ENCODE data around the gene NDUFC1.

NDUFC1 gene

GRCh38 chr4:139253713-139254112 lies 48.6 kb downstream of the NDUFC1 start:
- DNase-seq (ENCODE audit: low read depth): no peak
- no peak for TF ChIP-seq CTCF (IDR thresholded peaks at IDR 0.05; ENCODE audit: insufficient read depth, low read depth, low read length, missing control alignments)
- H3K4me3 ChIP-seq (ENCODE audit: low read length): no peak overlapping the region

- DNase-seq (ENCODE audit: low read depth): no peak
- TF ChIP-seq CTCF (IDR thresholded peaks at IDR 0.05; ENCODE audit: insufficient read depth, low read depth, low read length, missing control alignments): no peak
- H3K4me3 ChIP-seq (ENCODE audit: low read length): no peak overlapping the region
Observed at GRCh38 chr4:139253046-139253445, 49.2 kb downstream of the NDUFC1 start.

- no peak for TF ChIP-seq CTCF (IDR thresholded peaks at IDR 0.05; ENCODE audit: insufficient read depth, low read depth, low read length, missing control alignments)
- no peak overlapping the region for H3K4me3 ChIP-seq (ENCODE audit: low read length)
- DNase-seq (ENCODE audit: low read depth): no peak
Observed at GRCh38 chr4:139247700-139248238, 54.5 kb downstream of the NDUFC1 start.

- TF ChIP-seq CTCF (IDR thresholded peaks at IDR 0.05; ENCODE audit: insufficient read depth, low read depth, low read length, missing control alignments): no peak
- DNase-seq (ENCODE audit: low read depth): peak; percentile 7
- H3K4me3 ChIP-seq (ENCODE audit: low read length): no peak overlapping the region
Observed at GRCh38 chr4:139247241-139247640, 55.0 kb downstream of the NDUFC1 start.

GRCh38 chr4:139246166-139246565 lies 56.1 kb downstream of the NDUFC1 start:
- no peak for TF ChIP-seq CTCF (IDR thresholded peaks at IDR 0.05; ENCODE audit: insufficient read depth, low read depth, low read length, missing control alignments)
- no peak overlapping the region for H3K4me3 ChIP-seq (ENCODE audit: low read length)
- DNase-seq (ENCODE audit: low read depth): no peak

- H3K4me3 ChIP-seq (ENCODE audit: low read length): no peak overlapping the region
- no peak for TF ChIP-seq CTCF (IDR thresholded peaks at IDR 0.05; ENCODE audit: insufficient read depth, low read depth, low read length, missing control alignments)
- no peak for DNase-seq (ENCODE audit: low read depth)
Observed at GRCh38 chr4:139245590-139245989, 56.7 kb downstream of the NDUFC1 start.

Measured in epithelial cell of esophagus (primary cell).